HepG2 (cell line): Measurements from ENCODE around the gene MAN1A2. TPM values are rescaled to one million over a fixed set of nuclear protein-coding genes. Genes with fewer than 3 reads are reported as not detected.

Source experiments
- AKNA ChIP-seq: sonication (generic); formaldehyde crosslinking; IDR thresholded peaks from 2 replicates; pipeline ENCODE4 v1.4.0; 2020; ENCODE audit warnings: missing genetic modification reagents, borderline replicate concordance
- ARNT2 ChIP-seq: sonication (generic); formaldehyde crosslinking; IDR thresholded peaks from 2 replicates; pipeline ENCODE4 v1.8.0; 2022; ENCODE audit warnings: mild to moderate bottlenecking, low read depth, missing genetic modification reagents, moderate library complexity
- DR1 ChIP-seq: sonication (generic); formaldehyde crosslinking; IDR thresholded peaks from 2 replicates; pipeline ENCODE4 v1.8.0; 2021; ENCODE audit warnings: mild to moderate bottlenecking, missing genetic modification reagents, inconsistent platforms
- GFI1 ChIP-seq: sonication (generic); formaldehyde crosslinking; IDR thresholded peaks from 2 replicates; pipeline ENCODE4 v1.5.0; 2020; ENCODE audit warnings: missing genetic modification reagents, mild to moderate bottlenecking, borderline replicate concordance
- HCFC1 ChIP-seq: fragments of 150-350 bp; IDR thresholded peaks from 2 replicates; pipeline ENCODE4 v1.6.1; 2014; ENCODE audit warnings: low read depth, low read length
- HDAC1 ChIP-seq: sonication (generic); formaldehyde crosslinking; IDR thresholded peaks from 2 replicates; pipeline ENCODE4 v1.5.1; 2020; ENCODE audit warnings: mild to moderate bottlenecking, missing genetic modification reagents
- IRX3 ChIP-seq: sonication (generic); formaldehyde crosslinking; IDR thresholded peaks from 2 replicates; pipeline ENCODE4 v1.8.1; 2023; ENCODE audit warnings: mild to moderate bottlenecking, low read depth, missing genetic modification reagents, borderline replicate concordance
- KDM2A ChIP-seq: sonication (generic); formaldehyde crosslinking; IDR thresholded peaks from 2 replicates; pipeline ENCODE4 v1.4.0; 2020; ENCODE audit warnings: low read depth, missing genetic modification reagents, borderline replicate concordance
- LBX2 ChIP-seq: sonication (generic); formaldehyde crosslinking; IDR thresholded peaks from 2 replicates; pipeline ENCODE4 v1.5.0; 2020; ENCODE audit warnings: missing genetic modification reagents, mild to moderate bottlenecking, borderline replicate concordance
- MAFK ChIP-seq, 2 experiments: IDR thresholded peaks in 1 of 2; conservative IDR thresholded peaks in 1 of 2; 2 replicates each; pipeline ENCODE4 v1.6.1; 2011; ENCODE audit warnings: improper control_type of control experiment in 2 of 2, low read length in 2 of 2
- MED8 ChIP-seq: sonication (generic); formaldehyde crosslinking; IDR thresholded peaks from 2 replicates; pipeline ENCODE4 v1.8.1; 2023; ENCODE audit warnings: mild to moderate bottlenecking, missing genetic modification reagents; ENCODE audit not compliant: insufficient replicate concordance
- MLXIP ChIP-seq: sonication (generic); formaldehyde crosslinking; IDR thresholded peaks from 2 replicates; pipeline ENCODE4 v1.9.0; 2021; ENCODE audit warnings: missing genetic modification reagents, borderline replicate concordance
- NFKBIZ ChIP-seq: IDR thresholded peaks from 2 replicates; pipeline ENCODE4 v1.6.1; 2018; ENCODE audit warnings: missing genetic modification reagents, missing compliant biosample characterization
- NR3C1 ChIP-seq: sonication (generic); formaldehyde crosslinking; IDR thresholded peaks from 2 replicates; pipeline ENCODE4 v1.4.0; 2020; ENCODE audit warnings: missing genetic modification reagents
- PHF5A ChIP-seq: IDR thresholded peaks from one replicate; pipeline ENCODE4 v1.6.1; 2018; ENCODE audit warnings: low read depth, missing genetic modification reagents; ENCODE audit not compliant: unreplicated experiment
- SIX1 ChIP-seq: sonication (generic); formaldehyde crosslinking; IDR thresholded peaks from 2 replicates; pipeline ENCODE4 v1.4.0; 2020; ENCODE audit warnings: missing genetic modification reagents, borderline replicate concordance
- SNRNP70 ChIP-seq: fragments of 200-400 bp; formaldehyde crosslinking; IDR thresholded peaks from 2 replicates; pipeline ENCODE4 v1.6.1; 2017; ENCODE audit warnings: mild to moderate bottlenecking, low read depth, low read length, moderate library complexity
- TFAP4 ChIP-seq: sonication (generic); IDR thresholded peaks from 2 replicates; pipeline ENCODE4 v1.6.1; 2016; ENCODE audit warnings: low read depth, borderline replicate concordance
- ZNF430 ChIP-seq: sonication (generic); formaldehyde crosslinking; IDR thresholded peaks from 2 replicates; pipeline ENCODE4 v1.9.0; 2021; ENCODE audit warnings: mild to moderate bottlenecking, missing genetic modification reagents
- ZNF850 ChIP-seq: sonication (generic); formaldehyde crosslinking; conservative IDR thresholded peaks from 2 replicates; pipeline ENCODE4 v1.9.0; 2021; ENCODE audit warnings: mild to moderate bottlenecking, missing genetic modification reagents
- polyA plus RNA-seq, 8 experiments: library from polyadenylated mRNA; depleted of rRNA in 3 of 8; stranded (reverse) in 7 of 8; unstranded in 1 of 8; fragments of >200 nt; fragmentation: Illumina TruSeq in 4 of 8; extraction: Trizol in 4 of 8; gene quantifications; 2 replicates each; pipeline versions ENCODE4 v1.2.1 to v1.2.3, GENCODE V29; 2011 to 2016; ENCODE audit warnings: low read depth in 4 of 8, missing spikeins in 1 of 8, mixed read lengths in 1 of 8; ENCODE audit not compliant: insufficient read depth in 1 of 8
- total RNA-seq, 5 experiments: library from RNA; depleted of rRNA; stranded (reverse); fragments of >200 nt; fragmentation: Illumina TruSeq; extraction: Trizol; gene quantifications; 2 replicates each; pipeline ENCODE4 v1.2.3, GENCODE V29; 2016; ENCODE audit warnings: low read depth in 1 of 5

Gene MAN1A2
- total and polyA plus RNA-seq, 2 of the 13 experiments (the other 11 are each of a cell fraction or from before 2014, with no cell fraction given): 8.0 to 19.9 TPM

- TF ChIP-seq KDM2A (CRISPR knock-in tag) (peak; percentile 42; the same call in 1 of the 2 replicates), GFI1 (CRISPR knock-in tag) (no peak), ZNF430 (CRISPR knock-in tag) (no peak), NR3C1 (CRISPR knock-in tag) (no peak), ARNT2 (CRISPR knock-in tag) (peak; percentile 42), MAFK (conservative IDR thresholded peaks at IDR 0.05 in 1 of 2, IDR thresholded peaks at IDR 0.05 in 1 of 2; ENCODE audit: low read length in 2 of 2) (no peak), ZNF850 (no peak), SIX1 (CRISPR knock-in tag) (no peak), HDAC1 (CRISPR knock-in tag) (peak; percentile 37; the same call in 1 of the 2 replicates), MLXIP (no peak), PHF5A (CRISPR knock-in tag) (no peak), DR1 (CRISPR knock-in tag) (no peak), HCFC1 (no peak), LBX2 (CRISPR knock-in tag) (no peak), SNRNP70 (no peak), AKNA (CRISPR knock-in tag) (no peak), NFKBIZ (CRISPR knock-in tag) (no peak), MED8 (no peak), IRX3 (CRISPR knock-in tag) (0 out of 2 replicates have a peak, but pooled peaks have one; percentile 61), TFAP4 (no peak; the same call in 1 of the 2 replicates)
Observed at GRCh38 chr1:117366177-117367045, 838 bp upstream of the MAN1A2 start (continued).
